Activated CD4-positive, alpha-beta memory T cell treated with anti-CD3 and anti-CD28 coated beads, Interleukin-2, amount 10 ng/mL, durations not matched to agents 7 days and 5 days (primary cell): Measurements from ENCODE around the gene MEX3D. TPM values are rescaled to one million over a fixed set of nuclear protein-coding genes. Genes with fewer than 3 reads are reported as not detected.

Experiments used
- total RNA-seq, 2 experiments: library from RNA; stranded (reverse); gene quantifications; one replicate each; pipeline ENCODE4 v1.2.3, GENCODE V29; 2021

The MEX3D gene
- total RNA-seq, 2 experiments from 2014 or later, result 7.6 to 8.4 TPM

Other genes with a start within 250 kb of the MEX3D start
- gene NDUFS7, start 184.4 kb downstream of the MEX3D start, total RNA-seq, result 100 to 1,000 TPM; 107 to 109 TPM
- gene GAMT, start 166.8 kb downstream of the MEX3D start, total RNA-seq, result 10 to 100 TPM; 13.2 to 13.8 TPM
- gene DAZAP1, start 160.7 kb downstream of the MEX3D start, total RNA-seq, result 100 to 1,000 TPM; 194 to 218 TPM
- 1,000 to 10,000 TPM; 1,378 to 1,409 TPM for gene RPS15, start 129.9 kb downstream of the MEX3D start, total RNA-seq
- under 1 TPM in 1 of 2 experiments, not detected in 1; 0.03 TPM for gene APC2, start 118.2 kb downstream of the MEX3D start, total RNA-seq
- gene C19orf25, start 89.1 kb downstream of the MEX3D start, total RNA-seq, result 10 to 100 TPM; 38.4 to 38.5 TPM
- gene PCSK4, start 78.0 kb downstream of the MEX3D start, total RNA-seq, result 1 to 10 TPM; 2.5 to 3.6 TPM
- gene REEP6, start 77.1 kb downstream of the MEX3D start, total RNA-seq, result 1 to 10 TPM; 1.1 to 1.6 TPM
- gene ADAMTSL5, start 55.3 kb downstream of the MEX3D start, total RNA-seq, result 1 to 10 TPM; 2.9 to 3.5 TPM
- not detected for gene PLK5, start 44.2 kb downstream of the MEX3D start, total RNA-seq
- 10 to 100 TPM; 63.6 to 66.8 TPM for gene MBD3, start 24.5 kb upstream of the MEX3D start, total RNA-seq
- gene UQCR11, start 37.1 kb upstream of the MEX3D start, total RNA-seq, result 100 to 1,000 TPM; 177 to 191 TPM
- 10 to 100 TPM; 67.3 to 71.2 TPM for gene TCF3, start 84.3 kb upstream of the MEX3D start, total RNA-seq
- not detected for gene ONECUT3, start 185.2 kb upstream of the MEX3D start, total RNA-seq
- 10 to 100 TPM; 22.5 to 23.3 TPM for gene ATP8B3, start 244.0 kb upstream of the MEX3D start, total RNA-seq